AG10803 (cell line): ENCODE data around the gene PKNOX1.
A peak's percentile ranks its signal among the peaks of the same experiment; 100 is the strongest.
"Not testable (repeated sequence)": the region's sequence is repeated elsewhere in the genome, so short reads cannot be mapped to it uniquely, and the experiment has no call there.

Source experiments
- DNase-seq: peaks from one replicate; pipeline ENCODE4 v3.0.0; 2010; ENCODE audit warnings: low read depth
- H3K4me3 ChIP-seq: 2 replicates; pipeline ENCODE4 v1.5.1; 2011; ENCODE audit warnings: mild to moderate bottlenecking, low read length, control low read depth
- CTCF ChIP-seq: conservative IDR thresholded peaks from 2 replicates; pipeline ENCODE4 v1.5.1; 2011; ENCODE audit warnings: mild to moderate bottlenecking, low read length, control low read depth, inconsistent platforms

The PKNOX1 gene

GRCh38 chr21:42989816-42990650 is 15.7 kb downstream of the PKNOX1 start:
- peak; percentile 33 for DNase-seq
- no peak for TF ChIP-seq CTCF

GRCh38 chr21:42991992-42992740 is 17.8 kb downstream of the PKNOX1 start:
- DNase-seq: peak; percentile 88
- H3K4me3 ChIP-seq: no peak overlapping the region
- TF ChIP-seq CTCF: no peak

More at GRCh38 chr21:42989816-42990650, 15.7 kb downstream of the PKNOX1 start:
- no peak overlapping the region for H3K4me3 ChIP-seq

GRCh38 chr21:42993051-42993712 is 18.8 kb downstream of the PKNOX1 start:
- no peak for TF ChIP-seq CTCF
- DNase-seq: no peak
- no peak overlapping the region for H3K4me3 ChIP-seq

- DNase-seq: peak; percentile 94
- TF ChIP-seq CTCF: no peak
- H3K4me3 ChIP-seq: no peak overlapping the region; the same call in 1 of the 2 replicates
Observed at GRCh38 chr21:42997053-42997452, 22.7 kb downstream of the PKNOX1 start.

- DNase-seq, H3K4me3 ChIP-seq: not testable (repeated sequence)
Observed at GRCh38 chr21:42997983-42998382, 23.6 kb downstream of the PKNOX1 start.

GRCh38 chr21:42999152-42999551 is 24.8 kb downstream of the PKNOX1 start:
- H3K4me3 ChIP-seq, DNase-seq: not testable (repeated sequence)

- not testable (repeated sequence) for H3K4me3 ChIP-seq, DNase-seq
Observed at GRCh38 chr21:43000041-43000440, 25.7 kb downstream of the PKNOX1 start.

- no peak for DNase-seq
- TF ChIP-seq CTCF: no peak
Observed at GRCh38 chr21:43001316-43001715, 27.0 kb downstream of the PKNOX1 start.

More at GRCh38 chr21:43001316-43001715, 27.0 kb downstream of the PKNOX1 start:
- H3K4me3 ChIP-seq: no peak overlapping the region
